Ishikawa (cell line): ENCODE results near the gene DYTN.

Source experiments
- CEBPB ChIP-seq: IDR thresholded peaks from 2 replicates; pipeline ENCODE4 v1.6.1; 2012
- CREB1 ChIP-seq: IDR thresholded peaks from 2 replicates; pipeline ENCODE4 v1.6.1; 2012; ENCODE audit warnings: low read depth
- EP300 ChIP-seq: IDR thresholded peaks from 2 replicates; pipeline ENCODE4 v1.6.1; 2012; ENCODE audit warnings: borderline replicate concordance
- FOXM1 ChIP-seq: IDR thresholded peaks from 2 replicates; pipeline ENCODE4 v1.6.1; 2012; ENCODE audit warnings: low read depth, borderline replicate concordance
- RAD21 ChIP-seq: IDR thresholded peaks from 2 replicates; pipeline ENCODE4 v1.6.1; 2012; ENCODE audit warnings: low read depth
- REST ChIP-seq: IDR thresholded peaks from 2 replicates; pipeline ENCODE4 v1.6.1; 2012; ENCODE audit warnings: low read depth, mild to moderate bottlenecking
- TAF1 ChIP-seq: IDR thresholded peaks from 2 replicates; pipeline ENCODE4 v1.6.1; 2012; ENCODE audit warnings: low read depth, mild to moderate bottlenecking
- TEAD4 ChIP-seq: IDR thresholded peaks from 2 replicates; pipeline ENCODE4 v1.6.1; 2012
- ZBTB7A ChIP-seq: IDR thresholded peaks from 2 replicates; pipeline ENCODE4 v1.6.1; 2012; ENCODE audit warnings: low read depth
- TF ChIP-seq, protein P1 (sequence below): IDR thresholded peaks from 2 replicates; pipeline ENCODE4 v1.6.1; 2012

GRCh38 chr2:206670531-206671319, 47.5 kb downstream of the DYTN start:
- TF ChIP-seq, protein P1, sequence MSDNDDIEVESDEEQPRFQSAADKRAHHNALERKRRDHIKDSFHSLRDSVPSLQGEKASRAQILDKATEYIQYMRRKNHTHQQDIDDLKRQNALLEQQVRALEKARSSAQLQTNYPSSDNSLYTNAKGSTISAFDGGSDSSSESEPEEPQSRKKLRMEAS, result no peak
- TF ChIP-seq CEBPB, result no peak
- no peak for TF ChIP-seq REST
- no peak for TF ChIP-seq FOXM1
- TF ChIP-seq ZBTB7A, result no peak
- no peak for TF ChIP-seq TEAD4
- TF ChIP-seq CREB1, result no peak
- no peak for TF ChIP-seq EP300
- no peak for TF ChIP-seq TAF1
- TF ChIP-seq RAD21, result no peak
